Chondrocyte (in vitro differentiated cells): ENCODE data around the gene CREB5. TPM values are rescaled to one million over a fixed set of nuclear protein-coding genes. Genes with fewer than 3 reads are reported as not detected.

Experiments
- DNase-seq: peaks from one replicate; pipeline ENCODE4 v3.0.0; 2021; ENCODE audit warnings: mixed read lengths, low spot score
- H3K27ac Mint-ChIP-seq: one replicate; pipeline ENCODE4 v1.8.0; 2021; ENCODE audit warnings: mild to moderate bottlenecking, moderate library complexity, mixed read lengths; ENCODE audit not compliant: unreplicated experiment
- H3K27me3 Mint-ChIP-seq: 2 replicates; pipeline ENCODE4 v1.8.0; 2021; ENCODE audit warnings: low read depth, mixed read lengths
- H3K36me3 Mint-ChIP-seq: 2 replicates; pipeline ENCODE4 v1.8.0; 2021; ENCODE audit warnings: low read depth, mixed read lengths
- H3K4me1 Mint-ChIP-seq: 2 replicates; pipeline ENCODE4 v1.8.0; 2021; ENCODE audit warnings: low read depth, mild to moderate bottlenecking, mixed read lengths
- H3K4me3 Mint-ChIP-seq: one replicate; pipeline ENCODE4 v1.8.0; 2021; ENCODE audit warnings: mild to moderate bottlenecking, moderate library complexity, mixed read lengths; ENCODE audit not compliant: unreplicated experiment
- H3K9me3 Mint-ChIP-seq: 2 replicates; pipeline ENCODE4 v1.8.0; 2021; ENCODE audit warnings: low read depth, mixed read lengths
- total RNA-seq: library from RNA; stranded (reverse); gene quantifications from 3 replicates; pipeline ENCODE4 v1.2.1, GENCODE V29; 2021
- TF ChIP-seq, protein P1 (sequence below): fragments of 200-600 bp; sonication (generic); IDR thresholded peaks from 2 replicates; pipeline ENCODE4 v1.5.0; 2021; ENCODE audit warnings: antibody characterized with exemption, mild to moderate bottlenecking, moderate library complexity

The CREB5 gene
- total RNA-seq, 1 donor from 2014 or later: 8.2 TPM

DNA sequence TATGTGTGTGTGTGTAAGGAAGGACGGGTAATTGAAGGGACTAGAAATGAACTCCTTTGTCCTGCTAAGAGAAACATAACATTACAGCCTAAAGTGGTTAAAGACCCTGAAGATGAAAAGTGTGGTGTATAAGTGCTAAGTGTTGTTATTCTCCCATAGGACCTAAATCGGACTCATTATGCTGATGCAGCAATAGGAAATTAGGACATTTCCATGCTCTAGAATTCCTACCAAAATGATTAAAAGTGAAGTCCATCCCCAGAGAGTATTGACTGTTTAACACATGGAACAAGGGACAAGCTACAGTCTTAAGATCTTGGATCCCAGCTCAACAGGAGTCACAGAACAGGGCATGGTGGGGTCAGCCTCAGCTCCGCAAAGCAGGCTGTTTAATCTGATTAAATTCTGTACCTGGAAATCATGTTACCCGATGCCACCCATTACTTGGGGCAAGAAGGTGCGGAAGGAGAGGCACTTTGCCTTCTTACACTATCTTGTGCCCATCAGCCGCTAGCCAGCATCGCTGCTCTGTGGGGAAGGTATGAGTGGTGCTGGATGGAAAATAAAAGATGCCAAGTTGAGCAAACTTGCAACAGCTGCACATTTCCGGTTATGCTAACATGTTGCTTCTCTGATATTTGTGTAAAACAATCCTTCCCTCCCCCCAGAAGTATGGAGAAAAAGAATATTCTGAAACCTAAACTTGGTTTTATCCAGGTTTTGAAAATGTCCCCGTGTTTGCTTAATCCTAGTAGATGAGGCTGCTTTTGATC lies 100.5 kb downstream of the CREB5 start:
- Mint-ChIP-seq H3K9me3 (no peaks in the 10 kb centered on the region), H3K4me1 (peaks cover 19% of the 10 kb centered on the region), H3K36me3 (no peaks in the 10 kb centered on the region), H3K27ac (no peak overlapping the region), H3K27me3 (no peaks in the 10 kb centered on the region), H3K4me3 (no peak overlapping the region)
- TF ChIP-seq, protein P1, sequence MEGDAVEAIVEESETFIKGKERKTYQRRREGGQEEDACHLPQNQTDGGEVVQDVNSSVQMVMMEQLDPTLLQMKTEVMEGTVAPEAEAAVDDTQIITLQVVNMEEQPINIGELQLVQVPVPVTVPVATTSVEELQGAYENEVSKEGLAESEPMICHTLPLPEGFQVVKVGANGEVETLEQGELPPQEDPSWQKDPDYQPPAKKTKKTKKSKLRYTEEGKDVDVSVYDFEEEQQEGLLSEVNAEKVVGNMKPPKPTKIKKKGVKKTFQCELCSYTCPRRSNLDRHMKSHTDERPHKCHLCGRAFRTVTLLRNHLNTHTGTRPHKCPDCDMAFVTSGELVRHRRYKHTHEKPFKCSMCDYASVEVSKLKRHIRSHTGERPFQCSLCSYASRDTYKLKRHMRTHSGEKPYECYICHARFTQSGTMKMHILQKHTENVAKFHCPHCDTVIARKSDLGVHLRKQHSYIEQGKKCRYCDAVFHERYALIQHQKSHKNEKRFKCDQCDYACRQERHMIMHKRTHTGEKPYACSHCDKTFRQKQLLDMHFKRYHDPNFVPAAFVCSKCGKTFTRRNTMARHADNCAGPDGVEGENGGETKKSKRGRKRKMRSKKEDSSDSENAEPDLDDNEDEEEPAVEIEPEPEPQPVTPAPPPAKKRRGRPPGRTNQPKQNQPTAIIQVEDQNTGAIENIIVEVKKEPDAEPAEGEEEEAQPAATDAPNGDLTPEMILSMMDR: no peak
- no peak for DNase-seq

DNA sequence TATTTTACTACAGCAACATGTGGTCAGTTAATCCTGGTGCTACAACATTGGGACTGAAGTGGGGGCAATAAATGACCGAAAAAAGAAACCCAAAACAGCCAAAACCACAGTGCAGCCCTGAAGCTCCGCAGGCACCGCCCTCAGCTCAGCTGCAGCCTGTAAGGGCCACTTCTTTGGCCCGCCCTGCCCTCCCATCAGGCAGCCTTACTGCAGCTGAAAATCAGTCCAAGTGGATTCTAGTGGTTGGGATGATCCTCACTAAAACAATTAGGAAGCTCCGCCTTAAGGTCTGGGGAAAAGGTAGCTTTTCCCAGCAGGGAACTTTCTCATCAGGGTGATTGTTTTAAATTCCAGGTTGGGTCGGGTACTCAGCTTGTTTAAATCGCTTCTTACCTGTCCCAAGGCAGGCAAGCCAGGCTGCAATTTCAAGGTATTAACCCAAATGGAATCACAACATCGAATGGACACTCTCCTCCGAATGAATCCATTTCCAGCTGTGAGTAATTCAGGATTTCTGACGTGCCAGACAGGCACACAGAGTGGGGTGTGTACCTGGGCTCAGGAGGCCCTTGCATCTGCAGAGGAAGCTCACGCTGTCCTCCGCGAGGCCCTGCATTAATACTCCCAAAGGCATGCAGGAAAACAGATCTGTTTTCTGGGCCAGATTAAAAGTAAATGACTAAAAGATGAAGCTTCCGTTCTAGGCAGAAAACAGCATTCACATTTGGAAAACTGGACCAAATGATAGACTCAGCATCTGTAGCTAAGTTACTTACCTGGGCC lies 104.3 kb downstream of the CREB5 start:
- Mint-ChIP-seq H3K4me3 (no peak overlapping the region), H3K9me3 (no peaks in the 10 kb centered on the region), H3K27ac (no peak overlapping the region)

DNA sequence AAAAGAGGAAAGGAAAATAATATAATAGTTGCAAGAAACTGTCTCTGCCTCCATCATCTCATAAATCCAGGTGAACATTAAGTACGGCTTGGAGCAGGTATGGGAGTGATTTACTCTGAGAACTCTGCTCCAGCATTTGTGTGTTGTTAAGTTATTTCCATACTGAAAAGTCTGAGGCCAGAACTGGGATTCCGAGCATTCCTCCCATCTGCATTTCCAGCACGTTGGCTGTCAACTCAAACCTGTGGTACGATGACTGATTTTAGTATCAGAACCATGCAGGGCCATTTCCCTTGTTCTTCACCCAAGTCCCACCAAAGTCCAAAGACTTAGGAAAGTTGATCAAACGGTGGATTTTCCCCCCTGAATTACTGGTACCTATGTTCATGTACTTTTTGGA lies 104.9 kb downstream of the CREB5 start:
- no peak for DNase-seq
- no peak overlapping the region for H3K4me3 Mint-ChIP-seq
- no peaks in the 10 kb centered on the region for H3K4me1 Mint-ChIP-seq
- TF ChIP-seq, protein P1: no peak
- no peaks in the 10 kb centered on the region for H3K27me3 Mint-ChIP-seq
- no peaks in the 10 kb centered on the region for H3K36me3 Mint-ChIP-seq
- H3K27ac Mint-ChIP-seq: no peak overlapping the region
- no peaks in the 10 kb centered on the region for H3K9me3 Mint-ChIP-seq

More for the DNA sequence above, 104.3 kb downstream of the CREB5 start:
- TF ChIP-seq, protein P1: no peak
- Mint-ChIP-seq H3K36me3 (no peaks in the 10 kb centered on the region), H3K27me3 (no peaks in the 10 kb centered on the region), H3K4me1 (no peaks in the 10 kb centered on the region)
- no peak for DNase-seq

DNA sequence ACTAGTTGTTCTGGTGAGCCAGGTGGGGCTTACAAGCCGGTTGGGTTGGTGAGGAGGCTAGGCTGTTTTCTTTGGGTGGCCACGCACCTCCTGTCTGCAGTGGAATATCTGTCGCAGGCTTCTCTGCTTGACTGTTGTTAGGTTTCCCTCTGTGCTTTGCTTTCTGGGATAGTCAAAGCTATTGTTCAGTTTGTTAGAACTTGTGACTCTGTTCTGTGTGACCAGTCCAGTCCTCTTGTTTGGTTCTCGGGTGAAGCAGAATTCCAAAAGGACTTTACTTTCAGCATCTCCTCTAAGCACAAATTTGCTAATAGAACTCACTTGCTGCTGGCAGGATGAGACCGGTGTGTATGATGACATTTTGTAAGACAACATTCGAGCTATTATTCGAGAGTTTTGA lies 105.3 kb downstream of the CREB5 start:
- TF ChIP-seq, protein P1: no peak
- Mint-ChIP-seq H3K4me3 (no peak overlapping the region), H3K27me3 (no peaks in the 10 kb centered on the region), H3K4me1 (no peaks in the 10 kb centered on the region), H3K9me3 (no peaks in the 10 kb centered on the region), H3K27ac (no peak overlapping the region), H3K36me3 (no peaks in the 10 kb centered on the region)
- no peak for DNase-seq
